Measurements from ENCODE around the gene ARIH2. TPM values are rescaled to one million over a fixed set of nuclear protein-coding genes. Genes with fewer than 3 reads are reported as not detected.

The ARIH2 gene
- polyA plus RNA-seq, 1 donor, result 78.4 TPM

GRCh38 chr3:49025793-49026520, 107.3 kb downstream of the ARIH2 start:
- no CpG with 5 or more reads among the region's 8 CpGs for WGBS (ENCODE audit: insufficient coverage, low lambda C conversion rate)
- H3K4me3 ChIP-seq (ENCODE audit: low read length), result no peak overlapping the region
- peaks cover 24% of the 10 kb centered on the region for H3K4me1 ChIP-seq (ENCODE audit: control insufficient read depth, insufficient read depth, low read length)
- no peaks in the 10 kb centered on the region for H3K9me3 ChIP-seq (ENCODE audit: control insufficient read depth, low read depth, low read length)
- H3K27ac ChIP-seq (ENCODE audit: low read length), result no peak overlapping the region
- H3K36me3 ChIP-seq (ENCODE audit: control insufficient read depth, insufficient read depth, low read length), result peaks cover 57% of the 10 kb centered on the region
- DNase-seq, result peak in 1 of 2 donors; percentile 5
- H3K27me3 ChIP-seq (ENCODE audit: control insufficient read depth, insufficient read depth, low read length), result no peaks in the 10 kb centered on the region

GRCh38 chr3:49026536-49026935, 107.9 kb downstream of the ARIH2 start:
- Histone ChIP-seq H3K36me3 (ENCODE audit: control insufficient read depth, insufficient read depth, low read length) (peaks cover 63% of the 10 kb centered on the region), H3K4me3 (ENCODE audit: low read length) (no peak overlapping the region), H3K4me1 (ENCODE audit: control insufficient read depth, insufficient read depth, low read length) (peaks cover 24% of the 10 kb centered on the region), H3K27ac (ENCODE audit: low read length) (no peak overlapping the region), H3K9me3 (ENCODE audit: control insufficient read depth, low read depth, low read length) (no peaks in the 10 kb centered on the region), H3K27me3 (ENCODE audit: control insufficient read depth, insufficient read depth, low read length) (no peaks in the 10 kb centered on the region)
- peak in 1 of 2 donors; percentile 1 for DNase-seq
- no CpG with 5 or more reads among the region's 3 CpGs for WGBS (ENCODE audit: insufficient coverage, low lambda C conversion rate)

DNA sequence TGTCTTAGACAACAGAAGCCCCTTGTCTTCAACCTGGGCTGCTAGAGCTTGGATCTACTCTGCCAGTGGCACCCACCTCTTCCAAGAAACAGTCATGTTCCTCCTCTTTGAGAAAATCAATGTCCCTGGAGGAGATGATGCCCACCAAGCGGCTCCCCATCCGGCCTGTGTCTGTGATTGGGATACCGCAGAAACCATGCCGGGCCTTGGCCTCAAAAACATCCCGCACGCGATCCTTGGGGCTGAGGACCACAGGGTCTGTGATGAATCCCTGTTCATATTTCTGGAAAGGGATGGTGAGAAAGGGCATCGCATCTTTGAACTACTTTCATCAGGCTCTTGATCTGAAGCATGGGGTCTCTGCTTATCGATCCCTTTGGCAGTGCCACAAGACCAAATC, 109.0 kb downstream of the ARIH2 start:
- no peaks in the 10 kb centered on the region for H3K9me3 ChIP-seq (ENCODE audit: control insufficient read depth, low read depth, low read length)
- no peak overlapping the region for H3K27ac ChIP-seq (ENCODE audit: low read length)
- peaks cover 74% of the 10 kb centered on the region for H3K36me3 ChIP-seq (ENCODE audit: control insufficient read depth, insufficient read depth, low read length)
- H3K27me3 ChIP-seq (ENCODE audit: control insufficient read depth, insufficient read depth, low read length), result no peaks in the 10 kb centered on the region
- WGBS (ENCODE audit: insufficient coverage, low lambda C conversion rate), result no CpG with 5 or more reads among the region's 9 CpGs
- H3K4me3 ChIP-seq (ENCODE audit: low read length), result no peak overlapping the region
- H3K4me1 ChIP-seq (ENCODE audit: control insufficient read depth, insufficient read depth, low read length), result peaks cover 23% of the 10 kb centered on the region
- no peak for DNase-seq

DNA sequence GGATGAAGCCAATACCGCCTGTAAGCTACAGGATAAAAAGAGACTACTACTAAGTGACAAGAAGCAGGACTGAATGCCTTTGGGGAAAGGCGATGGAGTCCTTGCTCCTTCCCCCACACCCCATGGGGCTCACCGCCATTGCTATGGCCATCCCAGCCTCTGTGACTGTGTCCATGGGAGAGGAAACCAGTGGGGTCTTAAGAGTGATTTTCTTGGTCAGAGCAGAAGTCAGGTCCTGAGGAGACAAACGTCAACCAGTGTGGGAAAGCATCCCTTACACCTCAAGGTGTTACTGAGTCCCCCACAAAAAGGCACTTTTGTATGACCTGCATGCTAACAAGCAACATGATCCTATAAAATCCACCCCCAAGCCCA, 109.6 kb downstream of the ARIH2 start:
- peak overlapping the region; percentile 89 for H3K4me3 ChIP-seq (ENCODE audit: low read length)
- no peak overlapping the region for H3K27ac ChIP-seq (ENCODE audit: low read length)
- H3K9me3 ChIP-seq (ENCODE audit: control insufficient read depth, low read depth, low read length), result no peaks in the 10 kb centered on the region
- 100% methylated on average over 1 of the region's 4 CpGs for WGBS (ENCODE audit: insufficient coverage, low lambda C conversion rate)
- H3K27me3 ChIP-seq (ENCODE audit: control insufficient read depth, insufficient read depth, low read length), result no peaks in the 10 kb centered on the region
- DNase-seq, result no peak
- H3K4me1 ChIP-seq (ENCODE audit: control insufficient read depth, insufficient read depth, low read length), result peaks cover 17% of the 10 kb centered on the region
- H3K36me3 ChIP-seq (ENCODE audit: control insufficient read depth, insufficient read depth, low read length), result peaks cover 78% of the 10 kb centered on the region

DNA sequence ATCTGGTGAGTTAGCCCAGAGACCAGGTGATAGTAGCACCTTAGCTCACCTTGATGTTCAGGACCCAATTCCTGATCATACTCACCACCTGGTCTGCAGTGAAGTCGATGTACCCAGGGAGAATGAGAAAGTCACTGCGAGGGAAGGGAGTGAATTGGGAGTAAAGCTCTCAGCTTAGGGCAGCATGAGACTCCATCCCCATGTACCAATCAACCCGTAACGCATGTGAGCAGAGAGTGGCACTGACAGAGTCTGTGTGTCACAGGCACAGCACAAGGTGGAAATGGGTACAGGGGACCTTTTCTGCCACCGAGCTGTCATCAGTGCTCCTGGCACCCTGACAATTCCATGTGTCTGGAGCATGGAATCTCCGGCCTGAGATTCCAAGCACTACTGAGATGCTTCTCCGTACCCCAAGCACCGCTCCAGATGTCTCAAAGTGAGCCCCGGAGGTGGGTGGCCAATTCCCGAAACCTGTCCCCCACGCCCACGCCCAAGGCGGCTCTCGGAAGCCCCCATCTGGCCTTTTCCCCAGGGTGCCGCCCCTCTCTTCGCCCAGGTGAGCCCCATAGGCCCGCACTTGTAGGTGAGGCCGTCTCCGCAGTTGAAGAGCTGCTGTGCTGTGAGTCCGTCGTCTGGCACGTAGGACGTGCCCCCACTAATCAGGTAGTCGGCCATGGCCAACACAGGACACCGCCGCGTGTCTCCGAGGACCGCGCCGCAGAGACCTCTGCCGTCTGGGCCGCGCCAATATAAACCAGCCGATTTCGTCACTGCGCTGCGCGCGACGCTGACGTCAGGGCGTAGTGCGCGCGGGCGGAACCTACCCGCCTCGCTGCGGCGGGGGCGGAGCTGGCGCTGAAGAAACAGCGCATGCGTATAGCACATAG, 110.3 kb downstream of the ARIH2 start, which contains the start of gene IMPDH2:
TSS of gene IMPDH2 (minus strand) at position 726 of the 890 bp plus-strand sequence. CDS start at position 678, 48 bp downstream.
- no peaks in the 10 kb centered on the region for H3K27me3 ChIP-seq (ENCODE audit: control insufficient read depth, insufficient read depth, low read length)
- H3K4me1 ChIP-seq (ENCODE audit: control insufficient read depth, insufficient read depth, low read length), result peaks cover 13% of the 10 kb centered on the region
- no CpG with 5 or more reads among the region's 55 CpGs for WGBS (ENCODE audit: insufficient coverage, low lambda C conversion rate)
- no peaks in the 10 kb centered on the region for H3K9me3 ChIP-seq (ENCODE audit: control insufficient read depth, low read depth, low read length)
- DNase-seq, result peak; percentile 97
- H3K27ac ChIP-seq (ENCODE audit: low read length), result peak within 1 kb of the TSS; percentile 72
- peak within 1 kb of the TSS; percentile 89 for H3K4me3 ChIP-seq (ENCODE audit: low read length)
- peaks cover 75% of the 10 kb centered on the region for H3K36me3 ChIP-seq (ENCODE audit: control insufficient read depth, insufficient read depth, low read length)

DNA sequence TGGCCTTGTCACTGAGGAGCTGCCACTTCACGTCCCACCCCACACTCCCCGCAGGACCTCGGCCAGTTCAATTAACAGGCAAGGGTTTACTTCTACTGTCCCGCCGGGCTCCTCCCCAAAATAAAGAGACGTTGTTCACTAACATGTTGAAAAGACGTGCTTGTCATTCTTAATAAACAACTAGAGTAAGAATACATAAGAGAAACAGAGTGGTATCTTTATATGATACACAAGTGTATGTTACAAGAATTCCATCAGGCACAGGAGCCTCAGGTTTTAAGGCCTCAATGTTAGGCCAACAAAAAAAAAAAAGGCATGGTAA, 110.9 kb downstream of the ARIH2 start:
- H3K27me3 ChIP-seq (ENCODE audit: control insufficient read depth, insufficient read depth, low read length), result no peaks in the 10 kb centered on the region
- H3K9me3 ChIP-seq (ENCODE audit: control insufficient read depth, low read depth, low read length), result no peaks in the 10 kb centered on the region
- DNase-seq, result no peak
- no CpG with 5 or more reads among the region's 7 CpGs for WGBS (ENCODE audit: insufficient coverage, low lambda C conversion rate)
- peaks cover 11% of the 10 kb centered on the region for H3K4me1 ChIP-seq (ENCODE audit: control insufficient read depth, insufficient read depth, low read length)
- peak overlapping the region; percentile 71 for H3K27ac ChIP-seq (ENCODE audit: low read length)
- peaks cover 75% of the 10 kb centered on the region for H3K36me3 ChIP-seq (ENCODE audit: control insufficient read depth, insufficient read depth, low read length)
- peak overlapping the region; percentile 89 for H3K4me3 ChIP-seq (ENCODE audit: low read length)

GRCh38 chr3:49030321-49030720, 111.7 kb downstream of the ARIH2 start:
- no peak for DNase-seq
- H3K9me3 ChIP-seq (ENCODE audit: control insufficient read depth, low read depth, low read length), result no peaks in the 10 kb centered on the region
- H3K36me3 ChIP-seq (ENCODE audit: control insufficient read depth, insufficient read depth, low read length), result peaks cover 75% of the 10 kb centered on the region
- no CpG with 5 or more reads among the region's 6 CpGs for WGBS (ENCODE audit: insufficient coverage, low lambda C conversion rate)
- H3K4me1 ChIP-seq (ENCODE audit: control insufficient read depth, insufficient read depth, low read length), result peaks cover 11% of the 10 kb centered on the region
- no peak overlapping the region for H3K27ac ChIP-seq (ENCODE audit: low read length)
- no peaks in the 10 kb centered on the region for H3K27me3 ChIP-seq (ENCODE audit: control insufficient read depth, insufficient read depth, low read length)
- no peak overlapping the region for H3K4me3 ChIP-seq (ENCODE audit: low read length)

GRCh38 chr3:49032646-49033304, 114.1 kb downstream of the ARIH2 start:
- no peak overlapping the region for H3K4me3 ChIP-seq (ENCODE audit: low read length)
- no CpG with 5 or more reads among the region's 6 CpGs for WGBS (ENCODE audit: insufficient coverage, low lambda C conversion rate)
- H3K27ac ChIP-seq (ENCODE audit: low read length), result no peak overlapping the region
- H3K9me3 ChIP-seq (ENCODE audit: control insufficient read depth, low read depth, low read length), result no peaks in the 10 kb centered on the region
- peaks cover 65% of the 10 kb centered on the region for H3K36me3 ChIP-seq (ENCODE audit: control insufficient read depth, insufficient read depth, low read length)
- H3K4me1 ChIP-seq (ENCODE audit: control insufficient read depth, insufficient read depth, low read length), result peaks cover 11% of the 10 kb centered on the region
- H3K27me3 ChIP-seq (ENCODE audit: control insufficient read depth, insufficient read depth, low read length), result no peaks in the 10 kb centered on the region
- no peak for DNase-seq

DNA sequence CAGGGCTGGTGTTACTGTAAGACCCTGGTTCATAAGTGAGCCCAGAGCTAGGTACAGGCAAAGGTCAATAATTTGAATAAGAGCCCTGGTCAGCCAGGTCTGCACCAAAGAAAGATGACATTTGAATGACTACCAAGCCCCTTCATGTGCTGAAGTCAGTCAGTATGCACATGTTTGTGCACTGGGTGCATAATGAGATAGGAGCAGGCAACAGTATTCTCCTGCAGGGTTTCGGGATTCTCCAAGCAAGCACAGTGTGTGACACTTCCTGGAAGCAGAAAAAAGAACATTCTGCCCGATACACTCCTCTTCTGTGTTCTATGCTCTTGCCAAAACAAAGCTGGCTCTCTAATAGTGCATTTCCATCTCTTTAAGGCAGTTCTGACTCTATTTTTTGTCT, 116.0 kb downstream of the ARIH2 start:
- no peaks in the 10 kb centered on the region for H3K4me1 ChIP-seq (ENCODE audit: control insufficient read depth, insufficient read depth, low read length)
- no peaks in the 10 kb centered on the region for H3K27me3 ChIP-seq (ENCODE audit: control insufficient read depth, insufficient read depth, low read length)
- DNase-seq, result no peak
- H3K27ac ChIP-seq (ENCODE audit: low read length), result no peak overlapping the region
- H3K9me3 ChIP-seq (ENCODE audit: control insufficient read depth, low read depth, low read length), result no peaks in the 10 kb centered on the region
- peaks cover 70% of the 10 kb centered on the region for H3K36me3 ChIP-seq (ENCODE audit: control insufficient read depth, insufficient read depth, low read length)
- H3K4me3 ChIP-seq (ENCODE audit: low read length), result no peak overlapping the region
- WGBS (ENCODE audit: insufficient coverage, low lambda C conversion rate), result no CpG with 5 or more reads among the region's 2 CpGs

DNA sequence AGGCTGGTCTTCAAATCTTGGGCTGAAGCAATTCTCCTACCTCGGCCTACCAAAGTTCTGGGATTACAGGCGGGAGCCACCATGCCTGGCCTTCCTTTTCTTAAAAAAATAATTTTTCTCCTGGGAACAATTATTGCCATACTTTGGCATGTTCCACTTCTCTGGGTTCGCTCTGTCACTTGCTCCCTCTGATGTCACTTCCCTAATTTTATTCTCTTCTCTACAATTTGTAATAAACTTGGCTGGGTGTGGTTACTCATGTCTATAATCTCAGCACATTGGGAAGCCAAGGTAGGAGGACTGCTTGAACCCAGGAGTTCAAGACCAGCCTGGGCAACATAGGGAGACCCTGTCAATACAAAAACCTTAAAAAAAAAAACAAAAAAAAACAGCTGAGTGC, 116.6 kb downstream of the ARIH2 start:
- H3K27me3 ChIP-seq (ENCODE audit: control insufficient read depth, insufficient read depth, low read length), result no peaks in the 10 kb centered on the region
- H3K36me3 ChIP-seq (ENCODE audit: control insufficient read depth, insufficient read depth, low read length), result peaks cover 68% of the 10 kb centered on the region
- no peaks in the 10 kb centered on the region for H3K9me3 ChIP-seq (ENCODE audit: control insufficient read depth, low read depth, low read length)
- no peak overlapping the region for H3K4me3 ChIP-seq (ENCODE audit: low read length)
- 88% methylated on average over 1 of the region's 3 CpGs for WGBS (ENCODE audit: insufficient coverage, low lambda C conversion rate)
- H3K27ac ChIP-seq (ENCODE audit: low read length), result no peak overlapping the region
- DNase-seq, result no peak
- no peaks in the 10 kb centered on the region for H3K4me1 ChIP-seq (ENCODE audit: control insufficient read depth, insufficient read depth, low read length)
